Testis (tissue), 2 donors: ENCODE measurements around the gene GUCD1.

Experiments
- POLR2A ChIP-seq: fragments of 450-650 bp; IDR thresholded peaks from one replicate; pipeline ENCODE4 v1.6.1; 2017; ENCODE audit warnings: antibody characterized with exemption, mild to moderate bottlenecking, moderate library complexity
- TF ChIP-seq, protein P1 (sequence below), 3 experiments: fragments of 450-650 bp in 2 of 3; fragments of 200-600 bp in 1 of 3; sonication (generic) in 1 of 3; IDR thresholded peaks; one replicate each; pipeline ENCODE4 v1.5.1; 2016 to 2019; ENCODE audit warnings: antibody characterized with exemption in 3 of 3, mild to moderate bottlenecking in 2 of 3, moderate library complexity in 1 of 3

DNA sequence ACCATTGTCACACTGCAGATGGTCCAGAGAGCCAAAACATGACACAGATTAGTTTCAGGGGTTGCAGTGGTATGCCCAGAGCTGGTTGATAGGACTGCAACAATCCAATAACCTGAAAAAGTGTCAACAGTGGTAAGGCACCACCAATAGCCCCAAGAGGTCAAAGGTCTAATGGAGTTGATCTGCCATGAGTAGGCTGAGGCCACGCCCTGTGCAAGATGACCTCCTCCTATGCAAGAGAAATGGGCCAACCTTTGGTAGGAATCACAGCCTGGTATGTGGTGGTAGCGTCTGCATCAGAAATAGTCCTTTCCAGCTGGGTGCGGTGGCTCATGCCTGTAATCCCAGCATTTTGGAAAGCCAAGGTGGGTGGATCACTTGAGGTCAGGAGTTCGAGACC, 19.6 kb downstream of the GUCD1 start:
- TF ChIP-seq, protein P1, sequence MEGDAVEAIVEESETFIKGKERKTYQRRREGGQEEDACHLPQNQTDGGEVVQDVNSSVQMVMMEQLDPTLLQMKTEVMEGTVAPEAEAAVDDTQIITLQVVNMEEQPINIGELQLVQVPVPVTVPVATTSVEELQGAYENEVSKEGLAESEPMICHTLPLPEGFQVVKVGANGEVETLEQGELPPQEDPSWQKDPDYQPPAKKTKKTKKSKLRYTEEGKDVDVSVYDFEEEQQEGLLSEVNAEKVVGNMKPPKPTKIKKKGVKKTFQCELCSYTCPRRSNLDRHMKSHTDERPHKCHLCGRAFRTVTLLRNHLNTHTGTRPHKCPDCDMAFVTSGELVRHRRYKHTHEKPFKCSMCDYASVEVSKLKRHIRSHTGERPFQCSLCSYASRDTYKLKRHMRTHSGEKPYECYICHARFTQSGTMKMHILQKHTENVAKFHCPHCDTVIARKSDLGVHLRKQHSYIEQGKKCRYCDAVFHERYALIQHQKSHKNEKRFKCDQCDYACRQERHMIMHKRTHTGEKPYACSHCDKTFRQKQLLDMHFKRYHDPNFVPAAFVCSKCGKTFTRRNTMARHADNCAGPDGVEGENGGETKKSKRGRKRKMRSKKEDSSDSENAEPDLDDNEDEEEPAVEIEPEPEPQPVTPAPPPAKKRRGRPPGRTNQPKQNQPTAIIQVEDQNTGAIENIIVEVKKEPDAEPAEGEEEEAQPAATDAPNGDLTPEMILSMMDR (IDR thresholded peaks at IDR 0.05), result no peak
- no peak for TF ChIP-seq POLR2A
